H1 (cell line): Measurements from ENCODE around the gene BAG1.

Experiments used
- JUND ChIP-seq: IDR thresholded peaks from 2 replicates; pipeline ENCODE4 v1.6.1; 2011; ENCODE audit warnings: mild to moderate bottlenecking, improper control_type of control experiment, low read length
- MAX ChIP-seq: IDR thresholded peaks from 2 replicates; pipeline ENCODE4 v1.6.1; 2012; ENCODE audit warnings: inconsistent platforms
- TCF12 ChIP-seq: IDR thresholded peaks from 2 replicates; pipeline ENCODE4 v1.6.1; 2011; ENCODE audit warnings: low read depth, mild to moderate bottlenecking, low read length
- YY1 ChIP-seq: IDR thresholded peaks from 2 replicates; pipeline ENCODE4 v1.6.1; 2011; ENCODE audit warnings: low read depth, mild to moderate bottlenecking, low read length

- TF ChIP-seq YY1 (no peak), MAX (no peak), JUND (no peak), TCF12 (no peak)
Observed at GRCh38 chr9:33288828-33289483, 24.4 kb upstream of the BAG1 start.
